ENCODE results near the gene HCAR2.
"Not testable (repeated sequence)": the region's sequence is repeated elsewhere in the genome, so short reads cannot be mapped to it uniquely, and the experiment has no call there.

HCAR2 gene

DNA sequence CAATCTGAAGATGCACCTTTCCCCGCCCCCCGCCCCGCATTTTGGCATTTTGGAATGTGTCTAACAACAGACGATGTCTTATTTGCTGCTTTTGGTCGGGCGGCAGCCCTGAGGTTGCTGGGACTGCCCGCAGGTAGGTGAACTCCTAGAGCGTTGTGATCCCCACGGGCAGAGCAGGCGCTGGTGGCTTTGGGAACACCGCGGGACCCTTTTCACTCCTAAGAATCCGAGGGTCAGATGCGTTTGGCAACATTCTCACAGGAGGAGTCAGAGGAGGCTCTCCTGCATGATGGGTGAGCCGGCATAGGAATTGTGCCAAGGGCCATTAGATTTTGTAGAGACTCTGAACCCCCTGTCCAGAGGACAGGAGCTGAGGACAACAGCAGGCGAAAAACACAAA is 41.9 kb downstream of the HCAR2 start:
- no peak for DNase-seq

DNA sequence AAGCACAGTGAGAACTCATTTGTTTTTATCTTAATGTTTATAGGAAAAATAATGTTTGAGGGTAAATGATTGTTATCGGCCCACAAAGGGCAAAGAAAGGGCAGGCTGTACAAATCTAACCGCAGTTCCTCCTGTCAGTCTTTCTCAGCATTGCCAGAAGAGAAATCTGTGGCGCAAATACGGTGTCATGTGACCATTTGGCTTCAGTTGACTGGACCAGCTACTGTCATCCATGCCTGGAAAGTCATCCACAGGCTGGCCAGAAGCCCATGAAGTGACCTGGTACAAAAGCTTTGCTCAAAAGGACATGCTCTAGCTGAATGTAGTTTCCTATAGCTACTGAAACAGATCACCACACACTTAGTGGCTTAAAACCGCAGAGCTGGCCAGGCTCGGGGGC is 43.6 kb downstream of the HCAR2 start:
- DNase-seq: no peak

DNA sequence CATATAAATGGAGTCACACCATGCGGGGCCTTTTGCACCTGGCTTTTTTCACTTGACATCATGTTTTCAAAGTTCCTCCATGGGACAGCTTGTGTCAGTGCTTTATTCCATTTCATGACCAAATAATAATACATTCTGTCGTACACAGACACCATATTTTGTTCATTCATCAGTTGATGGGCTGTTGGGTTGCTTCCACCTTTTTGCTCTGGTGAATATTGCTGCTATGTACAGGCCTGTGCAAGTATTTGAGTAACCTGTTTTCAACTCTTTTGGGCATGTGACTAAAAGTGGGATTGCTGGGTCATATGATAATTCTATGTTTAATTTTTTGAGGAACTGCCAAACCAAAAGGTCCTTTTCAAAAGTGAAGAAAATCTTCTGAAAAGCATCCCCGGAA is 46.9 kb downstream of the HCAR2 start:
- DNase-seq: no peak

DNA sequence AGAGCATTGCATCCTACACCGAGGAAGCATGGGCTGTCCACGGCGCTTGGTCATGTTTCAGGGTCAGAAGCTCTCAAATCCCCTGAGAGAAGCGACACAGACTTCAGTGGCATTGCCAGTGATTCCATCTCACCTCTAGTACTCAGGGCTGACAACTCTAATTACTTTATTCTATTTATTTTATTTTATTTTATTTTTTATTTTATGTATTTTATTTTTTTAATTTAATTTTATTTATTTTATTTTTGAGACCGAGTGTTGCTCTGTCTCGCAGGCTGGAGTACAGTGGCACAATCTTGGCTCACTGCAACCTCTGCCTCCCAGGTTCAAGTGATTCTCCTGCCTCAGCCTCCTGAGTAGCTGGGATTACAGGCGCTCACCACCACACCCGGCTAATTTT is 49.9 kb downstream of the HCAR2 start:
- not testable (repeated sequence) for DNase-seq

DNA sequence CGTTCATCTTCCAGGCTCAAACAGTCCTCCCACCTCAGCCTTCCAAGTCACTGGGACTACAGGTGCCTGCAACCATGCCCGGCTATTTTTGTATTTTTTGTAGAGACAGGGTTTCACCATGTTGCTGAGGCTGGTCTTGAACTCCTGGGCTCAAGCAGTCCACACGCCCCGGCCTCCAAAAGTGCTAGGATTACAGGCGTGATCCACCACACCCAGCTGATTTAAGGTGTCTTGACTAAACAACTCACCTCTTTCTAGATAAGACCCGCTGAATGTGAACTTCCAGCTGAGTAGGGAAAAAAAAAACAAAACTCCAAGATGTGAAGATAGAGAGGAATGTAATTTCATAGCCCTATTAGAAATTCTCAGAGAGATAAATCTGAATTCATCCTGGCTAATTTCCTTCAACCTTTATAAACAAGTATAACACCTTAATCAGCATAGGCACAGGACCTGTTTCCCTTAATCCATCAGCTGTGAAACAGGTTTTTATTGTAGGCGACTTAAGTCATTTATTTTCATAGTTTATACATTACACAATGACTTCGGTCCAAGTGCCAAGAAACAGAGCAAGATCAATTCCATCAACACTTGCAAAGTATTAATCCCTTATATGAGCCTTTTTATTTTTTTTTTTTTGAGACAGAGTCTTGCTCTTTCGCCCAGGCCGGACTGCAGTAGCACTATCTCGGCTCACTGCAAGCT is 51.5 kb downstream of the HCAR2 start:
- no peak for DNase-seq
